ENCODE data around the gene KAT2A.

The KAT2A gene

DNA sequence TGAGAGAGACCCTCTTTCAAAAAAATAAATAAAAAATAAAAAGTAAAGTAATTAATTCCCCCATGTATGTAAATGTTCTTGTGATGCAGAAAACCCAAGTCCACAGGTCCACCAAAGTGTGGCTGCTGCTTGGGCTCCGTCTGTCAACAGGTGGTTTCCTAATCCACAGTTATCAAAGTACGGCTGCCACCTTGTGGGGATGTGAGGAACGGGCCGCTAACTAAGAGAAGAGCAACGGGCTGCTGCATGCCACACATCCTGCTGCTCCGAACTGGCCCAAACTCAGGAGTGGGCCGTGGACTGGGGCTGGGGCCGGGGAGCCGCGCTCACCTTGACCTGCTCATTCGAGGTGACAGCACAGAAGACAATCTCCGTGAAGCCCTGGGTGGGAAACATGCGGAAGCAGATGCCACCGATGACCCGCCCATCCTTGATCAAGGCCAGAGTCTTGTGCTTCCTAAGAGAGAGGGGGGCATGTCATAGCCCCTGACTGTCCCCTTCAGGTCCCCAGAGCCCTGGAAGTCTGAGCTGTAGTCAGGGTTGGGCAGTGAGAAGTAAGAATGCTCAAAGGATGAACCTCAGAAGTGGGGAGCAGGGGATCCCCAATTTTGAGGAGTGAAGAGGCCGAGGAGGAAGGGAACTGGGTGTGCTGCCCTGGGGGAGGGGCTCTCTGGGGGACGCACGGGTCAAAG is 4.3 kb downstream of the KAT2A start:
- peak in 49 of 56 donors; percentile 9 to 85 (median 47) for DNase-seq

- DNase-seq, result no peak
Observed at GRCh38 chr17:42114118-42114517, 7.0 kb downstream of the KAT2A start.

- no peak for DNase-seq
Observed at GRCh38 chr17:42113293-42114069, 7.7 kb downstream of the KAT2A start.

DNA sequence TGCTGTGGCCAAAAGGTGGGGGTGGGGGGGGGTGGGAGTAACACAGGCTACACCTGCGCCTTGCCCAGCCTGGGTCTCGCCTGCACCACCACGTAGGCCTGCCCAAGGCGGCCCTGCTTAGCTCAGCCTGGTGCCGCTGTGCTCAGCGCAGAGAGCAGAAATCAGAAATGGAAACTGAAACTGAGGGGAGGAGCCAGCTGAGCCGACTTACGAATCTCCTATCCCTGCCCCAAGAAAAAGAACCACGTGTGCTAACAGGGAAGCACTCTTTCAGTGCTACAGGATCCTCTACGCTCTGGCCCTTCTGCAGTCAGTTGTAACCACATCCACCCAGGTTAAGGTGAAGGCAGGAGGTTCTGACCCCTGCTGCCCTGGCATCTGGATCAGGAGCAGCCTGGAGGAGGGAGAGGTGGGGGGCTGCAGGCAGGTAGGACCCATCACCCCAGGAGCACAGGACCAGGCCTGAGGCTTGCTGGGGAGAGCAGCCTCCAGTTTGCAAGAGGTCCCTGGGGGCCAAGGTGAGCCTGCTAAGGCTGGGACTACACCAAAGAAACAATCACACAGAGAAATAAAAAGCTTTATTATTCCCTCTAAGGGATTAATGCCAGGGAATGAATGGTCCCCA is 8.5 kb downstream of the KAT2A start, which contains the start of gene DHX58:
DHX58 (minus strand) TSS at position 163 of the 625 bp plus-strand sequence. CDS start 822 bp downstream, outside the sequence.
- DNase-seq, result peak in 51 of 56 donors; percentile 19 to 79 (median 54)

- DNase-seq, result peak in 19 of 56 donors; percentile 20 to 73 (median 49)
Observed at GRCh38 chr17:42111871-42112551, 9.2 kb downstream of the KAT2A start.

DNA sequence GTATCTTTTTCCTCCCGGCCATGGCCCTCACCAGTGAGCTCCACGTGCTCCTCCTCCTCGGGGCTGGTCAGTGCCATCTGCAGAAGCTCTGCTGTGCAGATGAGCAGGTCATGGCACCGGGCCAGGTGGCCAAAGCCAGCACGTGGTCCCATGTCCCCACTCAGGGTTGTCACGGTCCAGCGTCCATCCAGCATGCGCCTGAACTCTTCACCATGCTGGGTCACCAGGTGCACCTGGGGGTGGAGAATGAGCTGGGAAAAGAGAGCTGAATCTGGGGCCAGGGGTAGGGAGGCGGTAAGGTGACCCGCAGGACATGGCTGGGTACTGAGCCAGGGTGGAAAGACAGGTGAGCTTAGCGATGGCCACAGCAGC is 9.9 kb downstream of the KAT2A start:
- peak in 1 of 56 donors; percentile 19 for DNase-seq

- DNase-seq, result no peak
Observed at GRCh38 chr17:42110301-42111264, 10.6 kb downstream of the KAT2A start.

GRCh38 chr17:42109086-42109485 is 12.1 kb downstream of the KAT2A start:
- DNase-seq, result no peak

DNA sequence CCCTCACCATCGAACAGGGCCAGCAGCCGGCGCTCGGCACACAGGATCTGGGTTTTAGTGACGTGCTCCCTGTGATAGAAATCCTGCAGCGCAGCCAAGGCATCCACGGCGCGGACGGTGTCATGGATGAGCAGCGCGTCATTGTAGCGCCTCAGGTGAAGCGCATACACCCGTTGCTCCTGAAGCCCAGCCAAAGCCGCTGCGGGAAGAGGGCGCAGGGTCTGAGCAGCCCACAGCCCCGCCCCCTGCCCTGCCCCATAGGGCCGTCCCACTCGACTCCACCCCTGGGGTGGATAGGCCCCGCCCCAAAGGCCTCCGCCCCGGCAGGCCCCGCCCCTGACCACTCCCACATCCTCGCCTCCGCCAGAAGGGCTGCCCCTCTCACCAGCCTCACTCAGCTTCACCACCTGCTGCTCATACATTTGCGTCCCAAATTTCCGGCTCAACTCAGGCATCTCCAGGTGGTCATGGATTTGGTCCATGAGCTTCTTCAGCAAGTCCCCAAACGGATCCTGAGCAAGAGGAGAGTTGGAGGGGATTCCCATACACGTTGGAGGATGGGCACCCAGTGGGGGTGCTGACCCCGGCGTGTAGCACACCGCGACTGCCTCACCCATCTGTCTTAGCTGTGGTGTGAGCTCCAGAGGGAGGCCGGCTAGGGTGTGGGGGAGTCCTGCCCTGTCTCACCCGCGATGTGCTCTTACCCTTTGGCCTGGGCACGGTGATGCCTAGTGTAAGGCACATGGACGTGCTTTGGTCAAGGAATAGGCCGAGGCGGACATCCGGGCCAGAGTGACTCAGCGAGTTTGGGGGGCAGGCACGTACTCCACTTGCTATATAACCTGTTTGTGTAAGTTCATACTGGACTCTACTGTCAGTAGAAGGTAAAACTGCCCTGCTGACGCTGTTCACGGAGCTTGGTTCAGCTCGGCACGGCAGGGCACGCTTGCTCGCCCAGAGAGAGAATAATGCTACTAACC is 13.3 kb downstream of the KAT2A start:
- DNase-seq, result peak in 41 of 56 donors; percentile 5 to 83 (median 51)

- DNase-seq, result no peak
Observed at GRCh38 chr17:42107124-42107523, 14.0 kb downstream of the KAT2A start.

- no peak for DNase-seq
Observed at GRCh38 chr17:42106009-42106408, 15.2 kb downstream of the KAT2A start.

DNA sequence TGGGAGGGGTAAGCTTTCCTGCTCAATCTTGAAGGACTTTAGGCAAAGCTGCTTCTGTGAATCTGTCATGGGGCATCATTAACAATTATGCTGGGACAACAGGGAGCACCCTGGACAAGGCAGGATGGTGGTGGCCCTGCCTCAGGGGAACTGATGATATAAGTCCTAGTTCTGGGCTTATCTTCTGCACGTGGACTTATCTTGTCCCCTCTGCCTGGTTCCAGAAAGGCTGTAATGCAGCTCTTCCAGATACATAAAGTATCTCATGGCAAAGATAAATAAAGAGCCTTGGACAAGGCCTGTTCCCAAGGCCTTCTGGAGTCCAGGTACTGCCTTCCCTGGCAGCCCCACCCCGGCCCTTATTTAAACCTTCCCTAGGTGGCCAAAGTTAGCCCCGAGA is 16.9 kb downstream of the KAT2A start:
- no peak for DNase-seq

DNA sequence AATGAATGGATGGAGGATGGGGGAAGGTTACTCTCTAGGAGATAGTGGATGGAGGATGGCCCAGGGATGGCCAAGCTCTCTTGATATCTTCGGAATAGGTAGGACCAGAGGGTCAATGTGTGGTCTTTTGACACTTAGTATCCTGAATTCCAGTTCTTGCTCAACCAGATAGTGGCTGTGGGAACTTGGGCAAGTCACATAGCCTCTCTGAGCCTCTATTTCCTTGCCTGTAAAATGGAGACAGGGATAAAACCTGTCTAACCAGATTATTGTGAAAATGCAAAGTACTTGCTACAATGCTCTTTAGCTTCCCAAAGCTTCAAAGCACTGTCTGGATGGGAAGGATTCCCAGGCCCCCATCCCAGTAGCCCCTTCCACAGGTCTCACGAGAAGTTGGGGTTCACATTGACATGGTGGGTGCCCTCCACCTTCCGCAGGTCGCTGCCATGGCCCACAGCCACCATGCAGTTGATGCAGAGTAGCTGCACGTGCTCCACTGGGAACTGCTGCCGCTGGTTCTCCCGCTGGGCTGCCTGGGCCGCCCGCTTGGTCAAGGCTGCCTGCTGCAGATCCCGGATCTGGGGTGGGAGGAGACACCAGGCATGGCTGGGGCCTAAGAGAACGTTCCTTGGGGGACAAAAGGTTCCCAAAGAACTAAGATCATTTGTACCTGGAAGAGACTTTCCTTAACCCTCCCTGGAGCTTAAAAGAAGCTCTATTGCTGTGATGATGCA is 17.8 kb downstream of the KAT2A start:
- no peak for DNase-seq

DNA sequence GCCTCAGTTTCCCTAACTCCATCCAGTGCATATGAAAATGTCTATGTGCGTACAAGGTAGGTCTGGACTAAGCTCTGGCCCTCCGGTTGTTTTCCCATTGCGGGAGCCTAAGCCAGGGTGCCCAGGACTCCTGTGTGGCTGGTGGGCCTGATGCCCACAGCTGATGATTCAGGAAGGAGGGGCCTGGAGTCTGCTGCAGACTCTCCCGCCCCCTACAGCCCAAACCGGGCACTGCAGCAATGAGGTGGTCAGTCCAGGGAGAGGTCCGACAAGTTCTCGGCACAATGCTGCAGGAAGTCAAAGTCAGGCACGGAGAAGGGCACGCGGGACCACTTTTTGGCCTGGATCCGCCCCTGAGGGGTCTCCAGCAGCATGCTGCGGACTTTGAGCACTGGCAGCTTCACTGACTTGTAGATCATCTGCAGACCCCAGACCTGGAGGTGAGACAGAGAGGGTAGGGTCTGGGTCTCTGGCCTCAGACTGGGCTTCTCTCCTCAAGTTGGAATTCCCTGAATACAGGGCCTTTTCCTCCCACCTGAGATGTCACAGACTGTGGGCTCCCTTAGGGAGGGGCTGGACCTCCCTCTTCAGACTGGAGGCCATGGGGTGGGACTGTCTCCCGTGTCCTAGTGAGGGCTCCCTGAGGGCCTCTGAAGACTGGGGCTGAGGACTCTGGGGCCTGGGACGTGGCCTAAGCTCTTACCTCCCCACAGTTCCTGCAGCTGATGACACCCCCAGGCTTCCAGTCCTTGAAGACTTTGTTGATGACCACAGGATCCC is 19.5 kb downstream of the KAT2A start:
- DNase-seq, result peak in 48 of 56 donors; percentile 3 to 83 (median 48)

DNA sequence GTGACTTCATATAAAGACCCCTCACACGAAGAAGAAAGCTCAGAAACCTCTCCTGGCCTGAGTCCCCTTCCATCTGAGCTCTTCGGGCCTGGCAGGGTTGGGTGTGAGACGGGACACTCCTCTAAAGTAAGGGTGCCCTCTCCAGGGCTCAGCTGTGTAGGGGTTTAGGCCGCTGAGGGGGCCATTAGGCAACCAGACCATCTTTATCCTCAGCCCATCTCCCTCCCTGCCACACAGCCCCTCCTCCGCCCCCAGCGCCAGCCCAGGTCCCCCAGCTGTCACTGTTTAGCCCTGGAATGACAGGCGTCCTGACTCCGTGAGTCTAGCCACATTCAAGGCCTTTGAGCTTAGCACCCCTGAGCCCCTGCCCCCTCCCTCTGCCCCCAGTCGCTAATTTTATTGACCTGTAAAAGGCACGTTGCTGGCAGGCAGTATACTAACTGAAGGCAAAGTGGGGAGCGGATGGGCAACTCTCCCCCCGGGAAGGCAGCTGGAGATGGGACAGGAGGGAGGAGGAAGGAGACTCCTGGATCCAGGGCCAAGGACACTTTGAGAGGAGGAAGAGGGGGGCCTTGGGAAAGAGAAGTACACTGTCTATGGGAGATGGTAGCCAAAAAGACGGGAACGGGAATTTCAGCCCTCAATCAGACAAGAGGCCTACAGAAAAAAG is 22.3 kb downstream of the KAT2A start:
- no peak for DNase-seq

- DNase-seq, result no peak
Observed at GRCh38 chr17:42097691-42098631, 23.2 kb downstream of the KAT2A start, which contains the start of gene ZNF385C. TSS of gene ZNF385C (minus strand) at chr17:42098473. CDS start at chr17:42063056, 35,417 bp downstream.
